ENCODE results near the gene ACOXL.

ACOXL gene

GRCh38 chr2:110755491-110756078 lies 23.2 kb downstream of the ACOXL start:
- FAIRE-seq, result peak; percentile 95

- FAIRE-seq, result no peak
Measured at GRCh38 chr2:110759411-110759810, 27.0 kb downstream of the ACOXL start.

GRCh38 chr2:110764931-110765330 lies 32.6 kb downstream of the ACOXL start:
- FAIRE-seq, result no peak

- no peak for FAIRE-seq
Measured at GRCh38 chr2:110766291-110766690, 33.9 kb downstream of the ACOXL start.

GRCh38 chr2:110768591-110768990 lies 36.2 kb downstream of the ACOXL start:
- no peak for FAIRE-seq

GRCh38 chr2:110770404-110770958 lies 38.1 kb downstream of the ACOXL start:
- no peak for FAIRE-seq

- FAIRE-seq, result peak; percentile 8
Measured at GRCh38 chr2:110770959-110771431, 38.6 kb downstream of the ACOXL start.

- FAIRE-seq, result no peak
Measured at GRCh38 chr2:110771547-110772382, 39.4 kb downstream of the ACOXL start.

- FAIRE-seq, result no peak
Measured at GRCh38 chr2:110772383-110772755, 40.0 kb downstream of the ACOXL start.

GRCh38 chr2:110773401-110773921 lies 41.1 kb downstream of the ACOXL start:
- no peak for FAIRE-seq

- FAIRE-seq, result no peak
Measured at GRCh38 chr2:110774701-110775100, 42.3 kb downstream of the ACOXL start.

GRCh38 chr2:110777531-110778311 lies 45.3 kb downstream of the ACOXL start:
- no peak for FAIRE-seq

- no peak for FAIRE-seq
Measured at GRCh38 chr2:110780461-110780860, 48.1 kb downstream of the ACOXL start.

GRCh38 chr2:110783196-110783873 lies 51.0 kb downstream of the ACOXL start:
- no peak for FAIRE-seq

GRCh38 chr2:110784047-110784631 lies 51.8 kb downstream of the ACOXL start:
- no peak for FAIRE-seq

- no peak for FAIRE-seq
Measured at GRCh38 chr2:110785439-110785838, 53.1 kb downstream of the ACOXL start.

- no peak for FAIRE-seq
Measured at GRCh38 chr2:110788976-110789375, 56.6 kb downstream of the ACOXL start.

GRCh38 chr2:110789706-110790105 lies 57.3 kb downstream of the ACOXL start:
- FAIRE-seq, result no peak

GRCh38 chr2:110790907-110791306 lies 58.5 kb downstream of the ACOXL start:
- FAIRE-seq, result no peak

GRCh38 chr2:110791435-110791834 lies 59.1 kb downstream of the ACOXL start:
- no peak for FAIRE-seq

- FAIRE-seq, result no peak
Measured at GRCh38 chr2:110793034-110793433, 60.7 kb downstream of the ACOXL start.

GRCh38 chr2:110794390-110794789 lies 62.0 kb downstream of the ACOXL start:
- no peak for FAIRE-seq
